ENCODE measurements around the gene HSD3B1.

DNA sequence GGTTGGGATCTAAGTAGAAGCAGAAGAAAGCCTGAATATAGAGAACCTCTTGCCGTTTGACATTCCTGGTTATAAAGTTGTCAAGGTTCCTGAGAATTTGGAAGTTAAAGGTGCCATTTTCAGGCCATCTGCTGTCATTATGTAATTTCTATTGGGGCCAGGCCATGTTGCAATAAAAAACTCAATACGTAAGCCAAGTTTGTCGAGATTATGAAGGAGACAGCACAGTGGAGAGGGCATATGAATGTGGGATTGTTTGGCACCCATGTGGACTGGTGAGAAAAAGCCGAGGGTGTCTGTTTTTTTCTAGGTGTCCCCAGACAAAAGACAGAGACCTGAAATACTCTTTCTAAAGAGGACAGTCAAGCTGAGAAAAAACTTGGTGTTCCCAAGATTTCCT lies 18.8 kb upstream of the HSD3B1 start:
- TF ChIP-seq, protein P1, sequence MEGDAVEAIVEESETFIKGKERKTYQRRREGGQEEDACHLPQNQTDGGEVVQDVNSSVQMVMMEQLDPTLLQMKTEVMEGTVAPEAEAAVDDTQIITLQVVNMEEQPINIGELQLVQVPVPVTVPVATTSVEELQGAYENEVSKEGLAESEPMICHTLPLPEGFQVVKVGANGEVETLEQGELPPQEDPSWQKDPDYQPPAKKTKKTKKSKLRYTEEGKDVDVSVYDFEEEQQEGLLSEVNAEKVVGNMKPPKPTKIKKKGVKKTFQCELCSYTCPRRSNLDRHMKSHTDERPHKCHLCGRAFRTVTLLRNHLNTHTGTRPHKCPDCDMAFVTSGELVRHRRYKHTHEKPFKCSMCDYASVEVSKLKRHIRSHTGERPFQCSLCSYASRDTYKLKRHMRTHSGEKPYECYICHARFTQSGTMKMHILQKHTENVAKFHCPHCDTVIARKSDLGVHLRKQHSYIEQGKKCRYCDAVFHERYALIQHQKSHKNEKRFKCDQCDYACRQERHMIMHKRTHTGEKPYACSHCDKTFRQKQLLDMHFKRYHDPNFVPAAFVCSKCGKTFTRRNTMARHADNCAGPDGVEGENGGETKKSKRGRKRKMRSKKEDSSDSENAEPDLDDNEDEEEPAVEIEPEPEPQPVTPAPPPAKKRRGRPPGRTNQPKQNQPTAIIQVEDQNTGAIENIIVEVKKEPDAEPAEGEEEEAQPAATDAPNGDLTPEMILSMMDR (IDR thresholded peaks at IDR 0.05; ENCODE audit: insufficient read depth, low read length, poor library complexity, severe bottlenecking): no peak
- no peak for TF ChIP-seq EZH2phosphoT487 (conservative IDR thresholded peaks at IDR 0.05; ENCODE audit: low read length)
